Activated naive CD8-positive, alpha-beta T cell treated with anti-CD3 and anti-CD28 coated beads, Interleukin-2, amount 50 U/mL, for 16 hours (primary cell): ENCODE measurements around the gene RNF144A.
A peak's percentile ranks its signal among the peaks of the same experiment; 100 is the strongest.

ENCODE experiments used
- DNase-seq: peaks from one replicate; pipeline ENCODE4 v3.0.0-alpha.2; 2020; ENCODE audit warnings: low read depth, low spot score

The RNF144A gene

GRCh38 chr2:7044253-7045250 lies 127.3 kb downstream of the RNF144A start:
- peak; percentile 21 for DNase-seq

GRCh38 chr2:7045601-7046590 lies 128.7 kb downstream of the RNF144A start:
- no peak for DNase-seq

- DNase-seq: no peak
These were observed 130.4 kb downstream of the RNF144A start for GRCh38 chr2:7047661-7048060.

- no peak for DNase-seq
These were observed 131.6 kb downstream of the RNF144A start for GRCh38 chr2:7048762-7049294.

GRCh38 chr2:7052404-7052803 lies 135.2 kb downstream of the RNF144A start:
- no peak for DNase-seq

GRCh38 chr2:7053650-7054265 lies 136.5 kb downstream of the RNF144A start:
- DNase-seq: no peak

- no peak for DNase-seq
These were observed 140.7 kb downstream of the RNF144A start for GRCh38 chr2:7057865-7058400.

- DNase-seq: no peak
These were observed 142.9 kb downstream of the RNF144A start for GRCh38 chr2:7060156-7060555.

GRCh38 chr2:7060631-7061449 lies 143.6 kb downstream of the RNF144A start:
- no peak for DNase-seq

GRCh38 chr2:7061450-7061789 lies 144.2 kb downstream of the RNF144A start:
- no peak for DNase-seq

GRCh38 chr2:7061921-7062320 lies 144.7 kb downstream of the RNF144A start:
- no peak for DNase-seq

GRCh38 chr2:7063789-7064188 lies 146.6 kb downstream of the RNF144A start:
- DNase-seq: no peak

GRCh38 chr2:7068457-7068856 lies 151.2 kb downstream of the RNF144A start:
- no peak for DNase-seq

GRCh38 chr2:7070483-7070882 lies 153.3 kb downstream of the RNF144A start:
- no peak for DNase-seq

- no peak for DNase-seq
These were observed 153.9 kb downstream of the RNF144A start for GRCh38 chr2:7071154-7071553.

- DNase-seq: no peak
These were observed 154.8 kb downstream of the RNF144A start for GRCh38 chr2:7071916-7072556.

- DNase-seq: no peak
These were observed 156.7 kb downstream of the RNF144A start for GRCh38 chr2:7073901-7074300.

GRCh38 chr2:7075834-7076233 lies 158.6 kb downstream of the RNF144A start:
- DNase-seq: no peak

GRCh38 chr2:7077660-7078267 lies 160.6 kb downstream of the RNF144A start:
- no peak for DNase-seq
